Kidney (tissue), 14 donors: ENCODE results near the gene HOXB5. TPM values are rescaled to one million over a fixed set of nuclear protein-coding genes. Genes with fewer than 3 reads are reported as not detected.

Experiments used
- DNase-seq, 5 donors: peaks; one replicate each; pipeline ENCODE4 v3.0.0-alpha.2; 2013 to 2020
- FAIRE-seq: peaks from 2 replicates; lab custom pipeline; 2012; peaks lifted over from hg19 to GRCh38; lab: Jason Lieb, UNC
- H3K27ac ChIP-seq, 2 donors: one replicate each; pipeline ENCODE4 v1.7.0; 2013; ENCODE audit warnings: low read depth in 2 of 2, low read length in 2 of 2, inconsistent platforms in 1 of 2
- H3K27me3 ChIP-seq: one replicate; pipeline ENCODE4 v1.7.1; 2013; ENCODE audit warnings: low read length, inconsistent platforms; ENCODE audit not compliant: control insufficient read depth, insufficient read depth
- H3K36me3 ChIP-seq, 3 donors: one replicate each; pipeline versions ENCODE4 v1.7.0 to v1.7.1; 2013; ENCODE audit warnings: low read length in 3 of 3, control low read depth in 1 of 3, inconsistent platforms in 1 of 3; ENCODE audit not compliant: insufficient read depth in 3 of 3, control insufficient read depth in 2 of 3
- H3K4me1 ChIP-seq, 3 donors: one replicate each; pipeline versions ENCODE4 v1.7.0 to v1.7.1; 2013; ENCODE audit warnings: low read length in 3 of 3, inconsistent platforms in 1 of 3, low read depth in 1 of 3; ENCODE audit not compliant: control insufficient read depth in 2 of 3, insufficient read depth in 2 of 3
- H3K4me3 ChIP-seq, 3 donors: one replicate each; pipeline versions ENCODE4 v1.7.0 to v1.8.1; 2013; ENCODE audit warnings: low read length in 3 of 3, control low read depth in 1 of 3, inconsistent platforms in 1 of 3
- H3K9ac ChIP-seq, 3 donors: one replicate each; pipeline versions ENCODE4 v1.7.0 to v1.7.1; 2013; ENCODE audit warnings: low read length in 3 of 3, control low read depth in 1 of 3, inconsistent platforms in 1 of 3
- H3K9me3 ChIP-seq, 3 donors: one replicate each; pipeline versions ENCODE4 v1.7.0 to v1.7.1; 2013; ENCODE audit warnings: low read length in 3 of 3, control low read depth in 1 of 3, inconsistent platforms in 1 of 3; ENCODE audit not compliant: control insufficient read depth in 2 of 3, insufficient read depth in 1 of 3
- CTCF ChIP-seq: IDR thresholded peaks from 3 replicates; pipeline ENCODE4 v1.5.1; 2012; ENCODE audit warnings: mild to moderate bottlenecking, moderate library complexity, borderline replicate concordance; ENCODE audit not compliant: insufficient read depth; ENCODE audit errors: extremely low read depth
- intact Hi-C: fragments of 100-400 bp; cut with DNase I; formaldehyde crosslinking; loops from one replicate; pipeline ENCODE4 v1.11.1; 2022
- polyA plus RNA-seq: library from polyadenylated mRNA; stranded (reverse); fragments of 350-450 nt; fragmentation: Illumina TruSeq; extraction: RNeasy Lipid Tissue Mini Kit (QIAGEN cat#74804); gene quantifications from one replicate; pipeline ENCODE4 v1.2.3, GENCODE V29; 2014; ENCODE audit warnings: low read depth, low replicate concordance; ENCODE audit not compliant: insufficient read depth
- total RNA-seq: library from RNA; stranded (reverse); fragmentation: NEBNext Ultra II Directional; extraction: Animal tissue kit (Norgen Biotek cat#: 25700); gene quantifications from one replicate; pipeline ENCODE4 v1.2.1, GENCODE V29; 2021
- donor health status: control.
- donor health status: control.
- donor health status: control.
- donor health status: control.
- donor health status: control.
- donor health status: DM: yes; HTN: yes; CAD: no.
- donor health status: Normal renal cell carcinoma (clear cell type).

Gene HOXB5
- total and polyA plus RNA-seq, 2 donors from 2014 or later, result 12.3 to 27.0 TPM

GRCh38 chr17:48595278-48595999, 1.9 kb upstream of the HOXB5 start:
- peak overlapping the region; percentile 40 to 69 (median 49) for H3K4me3 ChIP-seq

GRCh38 chr17:48594538-48595277, 1.1 kb upstream of the HOXB5 start:
- H3K9ac ChIP-seq, result peak overlapping the region; percentile 40 to 56 (median 55)
- FAIRE-seq (no peak), DNase-seq (peak in 3 of 5 donors; percentile 45 to 80 (median 63))

More at GRCh38 chr17:48595278-48595999, 1.9 kb upstream of the HOXB5 start:
- FAIRE-seq (no peak), DNase-seq (peak in 2 of 5 donors; percentile 57 to 64)
- intact Hi-C loops, result loop anchor here (10.0 kb wide), 1 partner anchor 261 kb away; no protein-coding TSS in a partner anchor
- H3K27ac ChIP-seq, result peak overlapping the region; percentile 90 to 91
- TF ChIP-seq CTCF, result no peak
- H3K4me1 ChIP-seq, result peaks cover 0 to 12% (median 12%) of the 10 kb centered on the region in 3 donors
- H3K9me3 ChIP-seq, result no peaks in the 10 kb centered on the region
- H3K9ac ChIP-seq, result peak overlapping the region; percentile 40 to 72 (median 55)
- no peaks in the 10 kb centered on the region for H3K27me3 ChIP-seq
- peaks cover 0 to 12% (median 3%) of the 10 kb centered on the region in 3 donors for H3K36me3 ChIP-seq

More at GRCh38 chr17:48594538-48595277, 1.1 kb upstream of the HOXB5 start:
- intact Hi-C loops, result loop anchor here (10.0 kb wide), 1 partner anchor 260 kb away; no protein-coding TSS in a partner anchor
- peak overlapping the region; percentile 88 to 90 for H3K27ac ChIP-seq
- H3K27me3 ChIP-seq, result no peaks in the 10 kb centered on the region
- no peaks in the 10 kb centered on the region for H3K9me3 ChIP-seq
- peaks cover 0 to 12% (median 8%) of the 10 kb centered on the region in 3 donors for H3K4me1 ChIP-seq
- H3K36me3 ChIP-seq, result peaks cover 0 to 12% (median 3%) of the 10 kb centered on the region in 3 donors
- no peak for TF ChIP-seq CTCF
- H3K4me3 ChIP-seq, result peak overlapping the region; percentile 2 to 69 (median 49)
